ENCODE data around the gene MMP25. TPM values are rescaled to one million over a fixed set of nuclear protein-coding genes. Genes with fewer than 3 reads are reported as not detected.

Gene MMP25
- total RNA-seq, 1 experiment from 2014 or later: 49.0 TPM

- TF ChIP-seq CREB1 (CRISPR knock-in tag; IDR thresholded peaks at IDR 0.05): 0 out of 2 replicates have a peak, but pooled peaks have one; percentile 16
- peak; percentile 97 for TF ChIP-seq ZNF281 (CRISPR knock-in tag; IDR thresholded peaks at IDR 0.05)
- TF ChIP-seq NR3C1 (CRISPR knock-in tag; conservative IDR thresholded peaks at IDR 0.05; ENCODE audit: low read depth): no peak
- no peak for TF ChIP-seq ERG (CRISPR knock-in tag; IDR thresholded peaks at IDR 0.05)
- TF ChIP-seq GTF2I (CRISPR knock-in tag; conservative IDR thresholded peaks at IDR 0.05): no peak
- TF ChIP-seq HMGXB4 (CRISPR knock-in tag; IDR thresholded peaks at IDR 0.05): peak; percentile 79
- peak; percentile 39; the same call in 1 of the 2 replicates for TF ChIP-seq MAX (CRISPR knock-in tag; IDR thresholded peaks at IDR 0.05)
- TF ChIP-seq USF2 (CRISPR knock-in tag; IDR thresholded peaks at IDR 0.05): peak; percentile 59
- peak; percentile 81 for TF ChIP-seq CTCF (IDR thresholded peaks at IDR 0.05)
- TF ChIP-seq E2F5 (CRISPR knock-in tag; IDR thresholded peaks at IDR 0.05): peak; percentile 72
- peak; percentile 71; the same call in 1 of the 2 replicates for TF ChIP-seq SMAD3 (CRISPR knock-in tag; IDR thresholded peaks at IDR 0.05; ENCODE audit: borderline replicate concordance)
- no peak for TF ChIP-seq JUN (CRISPR knock-in tag; IDR thresholded peaks at IDR 0.05)
- no peak for TF ChIP-seq KAT7 (CRISPR knock-in tag; IDR thresholded peaks at IDR 0.05; ENCODE audit: borderline replicate concordance)
- no peak for TF ChIP-seq RORB (CRISPR knock-in tag; IDR thresholded peaks at IDR 0.05)
- peak; percentile 38; the same call in 1 of the 2 replicates for TF ChIP-seq FOXK1 (CRISPR knock-in tag; IDR thresholded peaks at IDR 0.05)
- no peak; the same call in 1 of the 2 replicates for TF ChIP-seq ZNF423 (CRISPR knock-in tag; IDR thresholded peaks at IDR 0.05)
- no peak for TF ChIP-seq TEAD4 (CRISPR knock-in tag; IDR thresholded peaks at IDR 0.05)
- TF ChIP-seq ATF3 (CRISPR knock-in tag; conservative IDR thresholded peaks at IDR 0.05): no peak
- TF ChIP-seq NFE2L1 (CRISPR knock-in tag; IDR thresholded peaks at IDR 0.05): no peak
- TF ChIP-seq ZNF232 (CRISPR knock-in tag; IDR thresholded peaks at IDR 0.05): peak; percentile 78; the same call in 1 of the 2 replicates
- TF ChIP-seq ZNF396 (CRISPR knock-in tag; IDR thresholded peaks at IDR 0.05; ENCODE audit: borderline replicate concordance): no peak
- TF ChIP-seq ZNF121 (CRISPR knock-in tag; IDR thresholded peaks at IDR 0.05): no peak
- no peak for TF ChIP-seq NR2C2 (CRISPR knock-in tag; IDR thresholded peaks at IDR 0.05)
- peak; percentile 67; the same call in 1 of the 2 replicates for TF ChIP-seq USF1 (CRISPR knock-in tag; IDR thresholded peaks at IDR 0.05)
- TF ChIP-seq ZNF671 (CRISPR knock-in tag; IDR thresholded peaks at IDR 0.05): no peak
- 0 out of 2 replicates have a peak, but pooled peaks have one; percentile 28 for TF ChIP-seq NFYB (CRISPR knock-in tag; conservative IDR thresholded peaks at IDR 0.05; ENCODE audit: low read depth)
- no peak for TF ChIP-seq ZNF317 (CRISPR knock-in tag; IDR thresholded peaks at IDR 0.05; ENCODE audit: borderline replicate concordance, low read depth)
- TF ChIP-seq ELF4 (CRISPR knock-in tag; IDR thresholded peaks at IDR 0.05; ENCODE audit: low read depth): no peak
- peak; percentile 92 for TF ChIP-seq CBFB (CRISPR knock-in tag; IDR thresholded peaks at IDR 0.05; ENCODE audit: low read depth)
Measured at GRCh38 chr16:3017794-3018506, 28.4 kb upstream of the MMP25 start, which contains the start of gene CLDN6 (continued).

Measured in WTC11 (cell line).